ENCODE measurements around the gene CACNA2D2. TPM values are rescaled to one million over a fixed set of nuclear protein-coding genes. Genes with fewer than 3 reads are reported as not detected.

Gene CACNA2D2
- total and polyA plus RNA-seq, 2 donors (not counting 1 experiment from before 2014, with no cell fraction given): 0.06 TPM; not detected in 1

DNA sequence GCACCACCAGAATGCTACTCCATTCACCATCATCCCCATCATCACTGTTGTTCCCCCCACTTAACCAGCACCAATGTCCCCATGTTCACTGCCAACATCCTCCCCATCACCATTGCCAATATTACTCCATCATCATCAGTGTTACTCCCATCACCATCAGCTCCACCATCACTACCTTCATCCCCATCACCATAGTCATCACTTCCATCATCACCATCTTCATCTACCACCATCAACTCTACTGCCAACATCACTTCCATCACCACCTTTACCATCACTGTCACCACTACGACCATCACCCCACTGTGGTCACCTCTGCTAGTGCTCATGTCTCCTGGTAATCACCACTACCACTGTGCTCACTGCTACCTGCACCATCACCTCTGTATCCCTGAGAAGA is 96.9 kb downstream of the CACNA2D2 start:
- TF ChIP-seq EZH2 (IDR thresholded peaks at IDR 0.05; ENCODE audit: low read length, missing control alignments): no peak
- TF ChIP-seq, protein P1, sequence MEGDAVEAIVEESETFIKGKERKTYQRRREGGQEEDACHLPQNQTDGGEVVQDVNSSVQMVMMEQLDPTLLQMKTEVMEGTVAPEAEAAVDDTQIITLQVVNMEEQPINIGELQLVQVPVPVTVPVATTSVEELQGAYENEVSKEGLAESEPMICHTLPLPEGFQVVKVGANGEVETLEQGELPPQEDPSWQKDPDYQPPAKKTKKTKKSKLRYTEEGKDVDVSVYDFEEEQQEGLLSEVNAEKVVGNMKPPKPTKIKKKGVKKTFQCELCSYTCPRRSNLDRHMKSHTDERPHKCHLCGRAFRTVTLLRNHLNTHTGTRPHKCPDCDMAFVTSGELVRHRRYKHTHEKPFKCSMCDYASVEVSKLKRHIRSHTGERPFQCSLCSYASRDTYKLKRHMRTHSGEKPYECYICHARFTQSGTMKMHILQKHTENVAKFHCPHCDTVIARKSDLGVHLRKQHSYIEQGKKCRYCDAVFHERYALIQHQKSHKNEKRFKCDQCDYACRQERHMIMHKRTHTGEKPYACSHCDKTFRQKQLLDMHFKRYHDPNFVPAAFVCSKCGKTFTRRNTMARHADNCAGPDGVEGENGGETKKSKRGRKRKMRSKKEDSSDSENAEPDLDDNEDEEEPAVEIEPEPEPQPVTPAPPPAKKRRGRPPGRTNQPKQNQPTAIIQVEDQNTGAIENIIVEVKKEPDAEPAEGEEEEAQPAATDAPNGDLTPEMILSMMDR (conservative IDR thresholded peaks at IDR 0.05 in 1 of 2, IDR thresholded peaks at IDR 0.05 in 1 of 2; ENCODE audit: low read depth in 1 of 2, low read length in 2 of 2): no peak
- Histone ChIP-seq H3K9ac (ENCODE audit: insufficient read depth, low read length) (no peak overlapping the region), H2AFZ (ENCODE audit: low read length) (no peak overlapping the region), H3K79me2 (ENCODE audit: control insufficient read depth, insufficient read depth, low read length) (no peaks in the 10 kb centered on the region), H3K4me1 (ENCODE audit: control insufficient read depth, extremely low read depth, insufficient read depth, low read length) (no peaks in the 10 kb centered on the region), H3K36me3 (ENCODE audit: control insufficient read depth, insufficient read depth, low read length) (no peaks in the 10 kb centered on the region), H4K20me1 (ENCODE audit: control insufficient read depth, extremely low read depth, insufficient read depth, low read length) (no peaks in the 10 kb centered on the region), H3K27me3 (ENCODE audit: control insufficient read depth, insufficient read depth, low read length) (no peaks in the 10 kb centered on the region), H3K27ac (ENCODE audit: insufficient read depth, low read length) (no peak overlapping the region), H3K9me3 (ENCODE audit: control insufficient read depth, insufficient read depth, low read depth, low read length) (no peaks in the 10 kb centered on the region), H3K4me3 (replicated peaks in 1 of 4; ENCODE audit: control extremely low read depth in 1 of 4, insufficient read depth in 1 of 4, low read depth in 3 of 4, low read length in 4 of 4) (no peak overlapping the region), H3K4me2 (ENCODE audit: extremely low read depth, insufficient read depth, low read length) (no peak overlapping the region)
- no peak for DNase-seq (ENCODE audit: low read depth in 2 of 2)

GRCh38 chr3:50405249-50405648 is 98.2 kb downstream of the CACNA2D2 start:
- Histone ChIP-seq H3K4me2 (ENCODE audit: extremely low read depth, insufficient read depth, low read length) (no peak overlapping the region), H3K36me3 (ENCODE audit: control insufficient read depth, insufficient read depth, low read length) (no peaks in the 10 kb centered on the region), H3K9ac (ENCODE audit: insufficient read depth, low read length) (no peak overlapping the region), H3K9me3 (ENCODE audit: control insufficient read depth, insufficient read depth, low read depth, low read length) (no peaks in the 10 kb centered on the region), H3K4me3 (replicated peaks in 1 of 4; ENCODE audit: control extremely low read depth in 1 of 4, insufficient read depth in 1 of 4, low read depth in 3 of 4, low read length in 4 of 4) (no peak overlapping the region), H4K20me1 (ENCODE audit: control insufficient read depth, extremely low read depth, insufficient read depth, low read length) (no peaks in the 10 kb centered on the region), H3K4me1 (ENCODE audit: control insufficient read depth, extremely low read depth, insufficient read depth, low read length) (no peaks in the 10 kb centered on the region), H3K79me2 (ENCODE audit: control insufficient read depth, insufficient read depth, low read length) (no peaks in the 10 kb centered on the region), H2AFZ (ENCODE audit: low read length) (no peak overlapping the region), H3K27ac (ENCODE audit: insufficient read depth, low read length) (no peak overlapping the region), H3K27me3 (ENCODE audit: control insufficient read depth, insufficient read depth, low read length) (peaks cover 3% of the 10 kb centered on the region)
- no peak for TF ChIP-seq EZH2 (IDR thresholded peaks at IDR 0.05; ENCODE audit: low read length, missing control alignments)
- TF ChIP-seq, protein P1 (conservative IDR thresholded peaks at IDR 0.05 in 1 of 2, IDR thresholded peaks at IDR 0.05 in 1 of 2; ENCODE audit: low read depth in 1 of 2, low read length in 2 of 2): no peak
- peak in 1 of 2 donors; percentile 12 for DNase-seq (ENCODE audit: low read depth in 2 of 2)

GRCh38 chr3:50401978-50402595 is 101.3 kb downstream of the CACNA2D2 start:
- Histone ChIP-seq H3K4me1 (ENCODE audit: control insufficient read depth, extremely low read depth, insufficient read depth, low read length) (no peaks in the 10 kb centered on the region), H3K4me3 (replicated peaks in 1 of 4; ENCODE audit: control extremely low read depth in 1 of 4, insufficient read depth in 1 of 4, low read depth in 3 of 4, low read length in 4 of 4) (no peak overlapping the region), H3K4me2 (ENCODE audit: extremely low read depth, insufficient read depth, low read length) (no peak overlapping the region), H3K9me3 (ENCODE audit: control insufficient read depth, insufficient read depth, low read depth, low read length) (no peaks in the 10 kb centered on the region), H3K36me3 (ENCODE audit: control insufficient read depth, insufficient read depth, low read length) (no peaks in the 10 kb centered on the region), H3K27me3 (ENCODE audit: control insufficient read depth, insufficient read depth, low read length) (peaks cover 5% of the 10 kb centered on the region), H4K20me1 (ENCODE audit: control insufficient read depth, extremely low read depth, insufficient read depth, low read length) (no peaks in the 10 kb centered on the region), H3K27ac (ENCODE audit: insufficient read depth, low read length) (no peak overlapping the region), H3K9ac (ENCODE audit: insufficient read depth, low read length) (no peak overlapping the region), H3K79me2 (ENCODE audit: control insufficient read depth, insufficient read depth, low read length) (no peaks in the 10 kb centered on the region), H2AFZ (ENCODE audit: low read length) (no peak overlapping the region)
- no peak for DNase-seq (ENCODE audit: low read depth in 2 of 2)
- TF ChIP-seq, protein P1 (conservative IDR thresholded peaks at IDR 0.05 in 1 of 2, IDR thresholded peaks at IDR 0.05 in 1 of 2; ENCODE audit: low read depth in 1 of 2, low read length in 2 of 2): no peak
- TF ChIP-seq EZH2 (IDR thresholded peaks at IDR 0.05; ENCODE audit: low read length, missing control alignments): no peak

Measured in fibroblast of lung (primary cell).